CD4-positive, alpha-beta memory T cell (primary cell): ENCODE measurements around the gene ZFYVE28. TPM values are rescaled to one million over a fixed set of nuclear protein-coding genes. Genes with fewer than 3 reads are reported as not detected.

Source experiments
- CTCF ChIA-PET: fragments of 350-600 bp; sonication (Branson Sonifier 250); formaldehyde crosslinking; loops from one replicate; lab custom pipeline; 2021; ENCODE audit warnings: inconsistent platforms; ENCODE audit not compliant: partially characterized antibody; lab: Charles Lee
- POLR2A ChIA-PET: fragments of 350-600 bp; sonication (Branson Sonifier 250); formaldehyde crosslinking; loops from one replicate; lab custom pipeline; 2021; ENCODE audit not compliant: partially characterized antibody; lab: Charles Lee
- DNase-seq, 5 donors: peaks; one replicate each; pipeline versions ENCODE4 v3.0.0 to v3.0.0-alpha.2; 2020 to 2022; ENCODE audit warnings: mixed read lengths in 1 of 5
- H3K27ac ChIP-seq: one replicate; pipeline ENCODE4 v1.7.0; 2013; ENCODE audit warnings: low read depth, low read length
- H3K27me3 ChIP-seq: 2 replicates; pipeline ENCODE4 v1.7.0; 2013; ENCODE audit warnings: mild to moderate bottlenecking, low read length, moderate library complexity; ENCODE audit not compliant: insufficient read depth
- H3K36me3 ChIP-seq: 2 replicates; pipeline ENCODE4 v1.7.0; 2013; ENCODE audit warnings: mild to moderate bottlenecking, low read length, moderate library complexity; ENCODE audit not compliant: insufficient read depth
- H3K4me1 ChIP-seq: 2 replicates; pipeline ENCODE4 v1.7.0; 2013; ENCODE audit warnings: mild to moderate bottlenecking, low read length, moderate library complexity; ENCODE audit not compliant: insufficient read depth
- H3K4me3 ChIP-seq, 2 donors: one replicate each; pipeline ENCODE4 v1.7.0; 2013; ENCODE audit warnings: low read length in 2 of 2, mild to moderate bottlenecking in 1 of 2
- H3K9me3 ChIP-seq, 2 donors: one replicate each; pipeline ENCODE4 v1.7.0; 2013; ENCODE audit warnings: low read length in 2 of 2, control low read depth in 1 of 2; ENCODE audit not compliant: control insufficient read depth in 1 of 2
- H3K27ac Mint-ChIP-seq, 7 donors: one replicate each; pipeline ENCODE4 v1.8.0; 2020 to 2021; ENCODE audit warnings: mixed read lengths in 7 of 7, mild to moderate bottlenecking in 6 of 7, inconsistent platforms in 3 of 7, moderate library complexity in 3 of 7
- H3K27me3 Mint-ChIP-seq, 2 donors: one replicate each; pipeline ENCODE4 v1.8.0; 2020 to 2021; ENCODE audit warnings: mixed read lengths in 2 of 2
- H3K36me3 Mint-ChIP-seq, 2 donors: one replicate each; pipeline ENCODE4 v1.8.0; 2020 to 2021; ENCODE audit warnings: mixed read lengths in 2 of 2, inconsistent platforms in 1 of 2, mild to moderate bottlenecking in 1 of 2
- H3K4me1 Mint-ChIP-seq, 4 donors: one replicate each; pipeline ENCODE4 v1.8.0; 2020 to 2021; ENCODE audit warnings: mixed read lengths in 4 of 4, mild to moderate bottlenecking in 1 of 4
- H3K4me3 Mint-ChIP-seq, 8 donors: one replicate each; pipeline ENCODE4 v1.8.0; 2020 to 2021; ENCODE audit warnings: mixed read lengths in 8 of 8, mild to moderate bottlenecking in 7 of 8, moderate library complexity in 6 of 8, inconsistent platforms in 3 of 8
- H3K9me3 Mint-ChIP-seq, 8 donors: one replicate each; pipeline ENCODE4 v1.8.0; 2020 to 2021; ENCODE audit warnings: mixed read lengths in 8 of 8, mild to moderate bottlenecking in 5 of 8, inconsistent platforms in 3 of 8, moderate library complexity in 1 of 8
- intact Hi-C: fragments of 100-400 bp; cut with micrococcal nuclease; formaldehyde crosslinking; loops from one replicate; pipeline ENCODE4 v1.15.1; 2023
- polyA plus RNA-seq, 2 donors: library from polyadenylated mRNA; unstranded; fragments of 300-500 nt; fragmentation: Illumina TruSeq; gene quantifications; one replicate each; pipeline ENCODE4 v1.2.3, GENCODE V29; 2021
- total RNA-seq, 2 experiments: library from RNA; stranded (reverse); gene quantifications; one replicate each; pipeline ENCODE4 v1.2.3, GENCODE V29; 2021

Gene ZFYVE28
- total and polyA plus RNA-seq, 4 experiments from 2014 or later = 13.1 to 31.8 (median 23.8) TPM

DNA sequence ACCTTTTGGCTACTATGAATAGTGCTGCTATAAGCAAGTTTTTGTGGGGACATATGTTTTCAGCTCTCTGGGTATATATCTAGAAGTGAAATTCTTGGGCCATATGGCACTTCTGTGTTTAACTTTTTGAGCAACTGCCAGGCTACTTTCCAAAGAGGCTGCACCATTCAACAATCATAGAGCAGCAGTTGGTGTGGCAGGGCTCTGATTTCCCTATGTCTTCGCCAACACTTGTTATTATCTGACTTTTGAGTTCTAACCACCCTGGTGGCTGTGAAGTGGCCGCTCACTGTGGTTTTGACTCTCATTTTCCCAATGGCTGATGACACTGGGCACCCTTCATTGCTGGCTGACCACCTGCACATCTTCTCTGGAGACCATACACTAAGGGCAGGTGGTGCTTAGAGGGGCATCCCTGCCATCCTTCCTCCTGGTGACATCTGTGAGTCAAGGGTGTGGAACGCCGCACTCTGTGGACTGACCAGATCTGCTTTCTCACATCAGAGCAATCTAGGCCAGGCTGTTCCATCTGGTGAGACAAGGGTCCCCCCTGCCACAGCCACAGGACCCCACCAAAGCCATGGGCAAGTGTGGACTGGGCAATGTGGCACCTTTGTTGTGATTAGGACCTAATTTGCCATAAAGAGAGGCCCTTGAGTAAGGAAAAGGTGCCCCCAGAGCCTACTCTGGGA, 49.6 kb downstream of the ZFYVE28 start:
- H3K27me3 ChIP-seq = no peaks in the 10 kb centered on the region
- H3K9me3 ChIP-seq = no peaks in the 10 kb centered on the region
- ChIA-PET POLR2A (no interaction called here), CTCF (no interaction called here)
- H3K36me3 Mint-ChIP-seq = peaks cover 16 to 27% of the 10 kb centered on the region in 2 donors
- peaks cover 14% of the 10 kb centered on the region for H3K4me1 ChIP-seq
- peaks cover 3 to 22% (median 11%) of the 10 kb centered on the region in 4 donors for H3K4me1 Mint-ChIP-seq
- H3K4me3 Mint-ChIP-seq = peak overlapping the region in 1 of 8 donors; percentile 17
- intact Hi-C loops = no loop called here
- H3K27me3 Mint-ChIP-seq = no peaks in the 10 kb centered on the region
- DNase-seq = no peak
- peaks cover 0 to 4% (median 0%) of the 10 kb centered on the region in 8 donors for H3K9me3 Mint-ChIP-seq
- H3K4me3 ChIP-seq = no peak overlapping the region
- H3K27ac ChIP-seq = no peak overlapping the region
- peaks cover 9% of the 10 kb centered on the region for H3K36me3 ChIP-seq
- peak overlapping the region in 5 of 7 donors; percentile 17 to 82 (median 47) for H3K27ac Mint-ChIP-seq

DNA sequence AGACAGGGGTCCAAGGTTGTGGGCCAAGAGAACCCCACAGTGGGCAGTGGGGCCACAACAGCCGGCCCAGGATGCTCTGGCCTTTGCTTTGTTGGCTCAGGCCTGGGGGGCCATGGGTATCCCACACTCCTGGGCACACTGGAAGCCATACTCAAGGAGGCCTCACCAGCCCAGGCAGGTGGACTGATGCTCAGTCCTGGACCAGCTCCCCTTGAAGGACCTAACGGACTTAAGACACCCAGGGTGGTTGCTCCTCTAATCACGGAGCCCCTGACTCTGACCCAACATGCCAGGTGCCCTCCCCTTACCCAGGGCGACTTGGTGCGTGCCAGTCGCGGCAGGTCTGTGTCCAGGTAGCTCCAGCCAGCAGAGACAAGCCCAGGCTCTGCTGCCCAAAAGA, 50.8 kb downstream of the ZFYVE28 start:
- intact Hi-C loops = no loop called here
- no peaks in the 10 kb centered on the region for H3K27me3 Mint-ChIP-seq
- H3K27ac ChIP-seq = no peak overlapping the region
- peaks cover 6 to 30% (median 9%) of the 10 kb centered on the region in 4 donors for H3K4me1 Mint-ChIP-seq
- H3K36me3 Mint-ChIP-seq = peaks cover 11 to 22% of the 10 kb centered on the region in 2 donors
- peaks cover 0 to 4% (median 0%) of the 10 kb centered on the region in 8 donors for H3K9me3 Mint-ChIP-seq
- H3K4me3 Mint-ChIP-seq = no peak overlapping the region
- ChIA-PET POLR2A (no interaction called here), CTCF (interaction anchor here (1.1 kb wide), 1 partner anchor 45 kb away, joined by 3 read pairs; no protein-coding TSS in a partner anchor)
- peaks cover 9% of the 10 kb centered on the region for H3K36me3 ChIP-seq
- H3K4me1 ChIP-seq = peaks cover 22% of the 10 kb centered on the region
- H3K4me3 ChIP-seq = no peak overlapping the region
- peak overlapping the region in 2 of 7 donors; percentile 44 to 47 for H3K27ac Mint-ChIP-seq
- no peaks in the 10 kb centered on the region for H3K27me3 ChIP-seq
- no peak for DNase-seq
- no peaks in the 10 kb centered on the region for H3K9me3 ChIP-seq

GRCh38 chr4:2366252-2367192, 51.9 kb downstream of the ZFYVE28 start:
- ChIA-PET POLR2A (interaction anchor here (3.6 kb wide), 1 partner anchor 46 kb away, joined by 15 read pairs; no protein-coding TSS in a partner anchor), CTCF (interaction anchor here (1.1 to 1.5 kb wide), 2 partner anchors 46 to 52 kb away, joined by 3 to 4 read pairs; partner anchors contain the start of genes CFAP99 and ZFYVE28)
- peak overlapping the region in 1 of 8 donors; percentile 8 for H3K4me3 Mint-ChIP-seq
- Histone ChIP-seq H3K27ac (no peak overlapping the region), H3K4me3 (no peak overlapping the region), H3K4me1 (peaks cover 24% of the 10 kb centered on the region), H3K36me3 (peaks cover 9% of the 10 kb centered on the region), H3K9me3 (no peaks in the 10 kb centered on the region), H3K27me3 (no peaks in the 10 kb centered on the region)
- peaks cover 11 to 22% of the 10 kb centered on the region in 2 donors for H3K36me3 Mint-ChIP-seq
- H3K9me3 Mint-ChIP-seq = peaks cover 0 to 4% (median 0%) of the 10 kb centered on the region in 8 donors
- DNase-seq = no peak
- intact Hi-C loops = no loop called here
- H3K27ac Mint-ChIP-seq = peak overlapping the region in 6 of 7 donors; percentile 19 to 80 (median 26)
- H3K4me1 Mint-ChIP-seq = peaks cover 6 to 41% (median 15%) of the 10 kb centered on the region in 4 donors
- H3K27me3 Mint-ChIP-seq = no peaks in the 10 kb centered on the region

GRCh38 chr4:2365913-2366210, 52.6 kb downstream of the ZFYVE28 start:
- H3K9me3 Mint-ChIP-seq = peaks cover 0 to 4% (median 0%) of the 10 kb centered on the region in 8 donors
- no peaks in the 10 kb centered on the region for H3K27me3 Mint-ChIP-seq
- DNase-seq = no peak
- Histone ChIP-seq H3K36me3 (peaks cover 3% of the 10 kb centered on the region), H3K4me1 (peaks cover 26% of the 10 kb centered on the region), H3K4me3 (no peak overlapping the region), H3K27me3 (no peaks in the 10 kb centered on the region), H3K9me3 (no peaks in the 10 kb centered on the region), H3K27ac (no peak overlapping the region)
- H3K4me1 Mint-ChIP-seq = peaks cover 7 to 46% (median 18%) of the 10 kb centered on the region in 4 donors
- intact Hi-C loops = loop anchor here (2.0 kb wide), 1 partner anchor 47 kb away; no protein-coding TSS in a partner anchor
- CTCF ChIA-PET = interaction anchor here (1.5 kb wide), 1 partner anchor 53 kb away, joined by 4 read pairs; the partner anchor contains the start of genes CFAP99 and ZFYVE28
- H3K36me3 Mint-ChIP-seq = peaks cover 5 to 16% of the 10 kb centered on the region in 2 donors
- POLR2A ChIA-PET = interaction anchor here (3.6 kb wide), 1 partner anchor 47 kb away, joined by 15 read pairs; no protein-coding TSS in a partner anchor
- peak overlapping the region in 3 of 8 donors; percentile 8 to 84 (median 10) for H3K4me3 Mint-ChIP-seq
- H3K27ac Mint-ChIP-seq = peak overlapping the region in 2 of 7 donors; percentile 27 to 52

GRCh38 chr4:2365054-2365912, 53.2 kb downstream of the ZFYVE28 start:
- peaks cover 4 to 13% of the 10 kb centered on the region in 2 donors for H3K36me3 Mint-ChIP-seq
- Histone ChIP-seq H3K9me3 (no peaks in the 10 kb centered on the region), H3K27ac (peak overlapping the region; percentile 43), H3K36me3 (no peaks in the 10 kb centered on the region), H3K4me3 (peak overlapping the region in 1 of 2 donors; percentile 39), H3K27me3 (no peaks in the 10 kb centered on the region), H3K4me1 (peaks cover 26% of the 10 kb centered on the region)
- DNase-seq = peak in 2 of 5 donors; percentile 7 to 15
- ChIA-PET POLR2A (interaction anchor here (1.3 to 3.6 kb wide), 2 partner anchors 47 to 105 kb away, joined by 3 to 15 read pairs; no protein-coding TSS in a partner anchor), CTCF (interaction anchor here (1.5 kb wide), 1 partner anchor 54 kb away, joined by 4 read pairs; the partner anchor contains the start of genes CFAP99 and ZFYVE28)
- peaks cover 0 to 4% (median 0%) of the 10 kb centered on the region in 8 donors for H3K9me3 Mint-ChIP-seq
- peaks cover 7 to 49% (median 19%) of the 10 kb centered on the region in 4 donors for H3K4me1 Mint-ChIP-seq
- H3K27ac Mint-ChIP-seq = peak overlapping the region in 3 of 7 donors; percentile 50 to 85 (median 84)
- intact Hi-C loops = loop anchor here (2.0 kb wide), 1 partner anchor 48 kb away; no protein-coding TSS in a partner anchor
- H3K4me3 Mint-ChIP-seq = peak overlapping the region; percentile 6 to 84 (median 62)
- H3K27me3 Mint-ChIP-seq = no peaks in the 10 kb centered on the region

DNA sequence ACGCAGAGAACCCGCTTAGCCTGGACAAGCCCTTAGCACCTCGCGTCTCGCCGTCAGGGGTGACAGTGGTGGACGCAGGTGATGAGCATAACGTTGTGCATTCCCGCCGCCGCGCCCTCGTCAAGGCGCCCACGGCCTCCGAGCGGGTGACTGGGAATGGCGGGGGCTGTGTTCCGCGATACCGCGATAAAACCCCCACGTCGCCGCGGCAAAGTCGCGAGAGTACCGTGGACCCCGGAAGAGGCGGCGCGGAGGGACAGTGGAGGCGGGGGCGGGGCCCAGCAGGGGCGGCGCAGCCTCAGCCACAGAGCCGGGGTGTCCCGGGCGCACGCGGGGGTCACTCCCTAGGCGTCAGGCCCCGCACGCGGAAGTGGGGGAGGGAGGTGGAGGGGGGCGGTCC, 53.8 kb downstream of the ZFYVE28 start:
- peaks cover 0 to 9% of the 10 kb centered on the region in 2 donors for H3K36me3 Mint-ChIP-seq
- Histone ChIP-seq H3K27ac (peak overlapping the region; percentile 43), H3K36me3 (no peaks in the 10 kb centered on the region), H3K9me3 (no peaks in the 10 kb centered on the region), H3K4me3 (peak overlapping the region; percentile 6 to 39), H3K4me1 (peaks cover 26% of the 10 kb centered on the region), H3K27me3 (no peaks in the 10 kb centered on the region)
- intact Hi-C loops = loop anchor here (2.0 kb wide), 1 partner anchor 48 kb away; no protein-coding TSS in a partner anchor
- peaks cover 7 to 52% (median 20%) of the 10 kb centered on the region in 4 donors for H3K4me1 Mint-ChIP-seq
- POLR2A ChIA-PET = interaction anchor here (1.3 to 3.6 kb wide), 2 partner anchors 48 to 104 kb away, joined by 3 to 15 read pairs; no protein-coding TSS in a partner anchor
- H3K27ac Mint-ChIP-seq = peak overlapping the region; percentile 13 to 90 (median 53)
- H3K9me3 Mint-ChIP-seq = peaks cover 0 to 4% (median 0%) of the 10 kb centered on the region in 8 donors
- peak; percentile 56 to 75 (median 62) for DNase-seq
- CTCF ChIA-PET = no interaction called here
- H3K27me3 Mint-ChIP-seq = no peaks in the 10 kb centered on the region
- H3K4me3 Mint-ChIP-seq = peak overlapping the region; percentile 47 to 86 (median 81)
